BLaER1 (cell line): ENCODE results near the gene WAC.
"Not testable (repeated sequence)": the region's sequence is repeated elsewhere in the genome, so short reads cannot be mapped to it uniquely, and the experiment has no call there.

Experiments
- H3K27ac ChIP-seq: shearing (Covaris generic); formaldehyde crosslinking; 2 replicates; pipeline ENCODE4 v1.8.1; 2022
- H3K27me3 ChIP-seq: shearing (Covaris generic); formaldehyde crosslinking; 2 replicates; pipeline ENCODE4 v1.8.1; 2022
- H3K36me3 ChIP-seq: shearing (Covaris generic); formaldehyde crosslinking; 2 replicates; pipeline ENCODE4 v1.8.1; 2022
- H3K4me1 ChIP-seq: shearing (Covaris generic); formaldehyde crosslinking; 2 replicates; pipeline ENCODE4 v1.8.1; 2022
- H3K4me2 ChIP-seq: shearing (Covaris generic); formaldehyde crosslinking; 2 replicates; pipeline ENCODE4 v1.8.1; 2022
- H3K4me3 ChIP-seq: shearing (Covaris generic); formaldehyde crosslinking; 2 replicates; pipeline ENCODE4 v1.8.1; 2022
- H3K9ac ChIP-seq: shearing (Covaris generic); formaldehyde crosslinking; 2 replicates; pipeline ENCODE4 v1.8.1; 2022
- H3K9me3 ChIP-seq: shearing (Covaris generic); formaldehyde crosslinking; 2 replicates; pipeline ENCODE4 v1.8.1; 2022
- H4K20me1 ChIP-seq: shearing (Covaris generic); formaldehyde crosslinking; 2 replicates; pipeline ENCODE4 v1.8.1; 2022
- Cebpa-rat ChIP-seq: shearing (Covaris generic); IDR thresholded peaks from 2 replicates; pipeline ENCODE4 v1.8.1; 2022

Gene WAC, protein sequence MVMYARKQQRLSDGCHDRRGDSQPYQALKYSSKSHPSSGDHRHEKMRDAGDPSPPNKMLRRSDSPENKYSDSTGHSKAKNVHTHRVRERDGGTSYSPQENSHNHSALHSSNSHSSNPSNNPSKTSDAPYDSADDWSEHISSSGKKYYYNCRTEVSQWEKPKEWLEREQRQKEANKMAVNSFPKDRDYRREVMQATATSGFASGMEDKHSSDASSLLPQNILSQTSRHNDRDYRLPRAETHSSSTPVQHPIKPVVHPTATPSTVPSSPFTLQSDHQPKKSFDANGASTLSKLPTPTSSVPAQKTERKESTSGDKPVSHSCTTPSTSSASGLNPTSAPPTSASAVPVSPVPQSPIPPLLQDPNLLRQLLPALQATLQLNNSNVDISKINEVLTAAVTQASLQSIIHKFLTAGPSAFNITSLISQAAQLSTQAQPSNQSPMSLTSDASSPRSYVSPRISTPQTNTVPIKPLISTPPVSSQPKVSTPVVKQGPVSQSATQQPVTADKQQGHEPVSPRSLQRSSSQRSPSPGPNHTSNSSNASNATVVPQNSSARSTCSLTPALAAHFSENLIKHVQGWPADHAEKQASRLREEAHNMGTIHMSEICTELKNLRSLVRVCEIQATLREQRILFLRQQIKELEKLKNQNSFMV

DNA sequence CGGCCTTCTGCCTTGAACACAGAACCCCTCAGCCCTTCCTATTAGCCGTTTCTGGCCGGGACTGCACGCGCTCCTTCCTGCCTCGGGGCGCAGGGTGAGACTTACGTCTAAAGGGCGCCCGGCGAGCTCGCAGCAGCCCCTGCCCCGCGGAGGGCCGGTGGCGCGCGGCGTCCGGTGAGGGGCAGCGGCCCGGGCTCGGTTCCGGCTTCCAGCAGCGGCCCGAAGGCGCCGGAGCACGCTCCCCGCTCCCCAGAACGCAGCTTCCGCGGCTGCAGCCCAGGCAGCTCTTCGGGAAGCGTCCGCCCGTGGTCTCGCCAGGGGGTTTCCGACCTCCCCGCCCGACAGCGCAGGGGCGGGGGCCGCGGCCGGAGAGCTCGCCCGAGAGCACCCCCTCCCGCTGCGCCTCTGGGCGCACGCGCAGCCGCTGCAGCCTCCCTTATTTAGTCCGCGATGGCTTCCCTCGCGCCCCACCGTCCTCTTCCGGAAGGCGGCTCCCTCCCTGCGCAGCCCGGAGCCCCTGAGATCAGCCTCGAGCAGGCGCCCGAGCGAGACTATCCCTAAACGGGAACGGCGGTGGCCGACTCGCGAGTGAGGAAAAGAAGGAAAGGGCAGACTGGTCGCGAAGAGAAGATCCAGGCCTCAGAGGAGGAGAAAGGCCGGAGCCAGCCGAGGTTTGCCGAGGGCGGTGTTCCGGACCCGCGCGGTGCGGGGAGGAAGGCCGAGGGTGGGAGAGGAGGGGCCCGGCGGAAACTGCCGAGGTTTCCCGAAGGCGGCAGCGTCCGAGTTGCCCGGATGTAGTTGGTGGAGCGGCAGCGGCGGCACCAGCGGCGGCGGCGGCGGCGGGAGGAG lies at the start of gene WAC:
Gene WAC (plus strand): TSS at position 782 of the 849 bp plus-strand sequence. CDS start 462 bp downstream, outside the sequence.
- Histone ChIP-seq H3K27me3 (no peaks in the 10 kb centered on the region), H3K4me2 (peak within 1 kb of the TSS; percentile 86), H3K4me1 (peaks cover 42% of the 10 kb centered on the region), H3K9me3 (no peaks in the 10 kb centered on the region), H3K9ac (peak within 1 kb of the TSS; percentile 98), H3K36me3 (peaks cover 23% of the 10 kb centered on the region), H3K27ac (peak within 1 kb of the TSS; percentile 100), H4K20me1 (peaks cover 38% of the 10 kb centered on the region), H3K4me3 (peak within 1 kb of the TSS; percentile 94)
- TF ChIP-seq Cebpa-rat = no peak

DNA sequence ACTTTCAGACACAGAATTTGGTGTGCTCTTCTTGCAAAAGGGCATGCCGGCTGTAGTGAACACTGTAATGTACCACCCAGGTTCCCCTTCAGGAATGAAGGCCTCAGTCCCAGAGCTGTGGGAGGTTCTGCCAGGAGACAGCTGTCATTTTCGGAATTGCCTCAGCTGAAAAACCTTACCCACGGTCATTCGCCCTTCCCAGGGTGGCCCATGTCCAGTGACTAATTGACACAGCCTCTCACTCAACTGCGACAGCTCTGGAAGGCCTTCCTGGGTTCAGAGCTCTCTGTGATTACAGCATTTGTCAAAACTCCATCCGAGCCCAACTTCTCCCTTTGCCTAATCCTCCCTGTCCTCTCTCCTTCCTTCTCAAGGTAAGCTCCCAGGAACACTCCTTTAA lies 43.7 kb upstream of the WAC start:
- Histone ChIP-seq H3K4me1 (peaks cover 43% of the 10 kb centered on the region), H3K36me3 (no peaks in the 10 kb centered on the region), H3K4me2 (no peak overlapping the region), H4K20me1 (no peaks in the 10 kb centered on the region), H3K27ac (no peak overlapping the region), H3K9ac (no peak overlapping the region), H3K4me3 (no peak overlapping the region), H3K27me3 (no peaks in the 10 kb centered on the region; the same call in 1 of the 2 replicates), H3K9me3 (peaks cover 31% of the 10 kb centered on the region)
- TF ChIP-seq Cebpa-rat = no peak

DNA sequence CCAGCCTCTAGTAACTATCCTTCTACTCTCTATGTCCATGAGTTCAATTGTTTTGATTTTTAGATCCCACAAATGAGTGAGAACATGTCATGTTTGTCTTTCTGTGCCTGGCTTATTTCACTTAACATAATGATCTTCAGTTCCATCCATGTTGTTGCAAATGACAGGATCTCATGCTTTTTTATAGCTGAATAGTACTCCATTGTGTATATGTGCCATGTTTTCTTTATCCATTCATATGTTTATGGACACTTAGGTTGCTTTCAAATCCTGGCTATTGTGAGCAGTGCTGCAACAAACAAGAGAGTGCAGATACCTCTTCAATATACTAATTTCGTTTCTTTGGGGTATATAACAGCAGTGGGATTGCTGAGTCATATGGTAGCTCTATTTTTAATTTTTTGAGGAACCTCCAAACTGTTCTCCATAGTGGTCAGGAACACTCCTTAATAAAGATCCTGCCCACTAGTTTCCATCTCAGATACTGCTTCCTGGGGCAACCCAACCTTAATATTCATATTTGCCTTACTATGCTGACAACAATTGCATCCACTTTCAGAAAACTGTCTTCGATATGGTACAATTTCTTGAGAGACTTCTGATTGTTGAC lies 42.6 kb upstream of the WAC start:
- H3K27me3 ChIP-seq, H3K4me3 ChIP-seq: not testable (repeated sequence)

DNA sequence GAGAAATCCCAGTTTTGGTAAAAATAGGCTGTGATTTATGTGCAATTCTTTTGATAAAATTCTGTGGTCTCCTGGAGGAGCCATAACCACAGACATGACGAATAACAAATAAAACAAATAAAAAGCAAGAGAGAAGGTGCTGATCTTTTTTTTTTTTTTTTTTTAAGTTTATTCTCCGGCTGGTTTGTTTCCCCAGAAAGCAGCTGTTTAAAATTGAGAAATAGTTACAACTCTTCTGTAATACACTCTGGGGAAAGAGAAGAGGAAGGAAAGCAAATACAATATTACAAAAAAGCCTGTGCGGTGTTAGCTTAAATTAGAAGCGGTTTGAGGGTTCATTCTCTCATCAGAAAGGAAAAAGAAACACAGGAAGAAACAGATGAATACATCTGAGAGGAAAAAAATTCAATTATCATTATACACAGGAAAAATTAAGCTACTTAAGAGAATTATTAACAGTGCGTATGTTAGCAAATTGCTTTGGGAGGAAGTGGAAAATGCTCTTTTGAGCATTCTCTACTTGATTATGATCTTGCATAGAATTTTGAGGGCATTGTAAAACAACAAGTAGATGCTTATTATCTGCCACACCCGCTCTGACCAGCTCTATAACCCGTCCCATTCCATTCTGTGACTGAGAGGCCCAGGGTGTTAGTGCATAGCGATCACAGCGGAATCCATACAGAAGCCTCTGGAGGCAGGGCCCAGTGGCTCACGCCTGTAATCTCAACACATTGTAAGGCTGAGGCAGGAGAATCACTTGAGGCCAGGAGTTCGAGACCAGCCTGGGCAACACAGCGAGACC lies 40.6 kb upstream of the WAC start:
- no peaks in the 10 kb centered on the region for H4K20me1 ChIP-seq
- peaks cover 20% of the 10 kb centered on the region for H3K9me3 ChIP-seq
- H3K36me3 ChIP-seq = no peaks in the 10 kb centered on the region
- peak; percentile 83; the same call in 1 of the 2 replicates for TF ChIP-seq Cebpa-rat
- H3K9ac ChIP-seq = peak overlapping the region; percentile 68; the same call in 1 of the 2 replicates
- H3K4me1 ChIP-seq = peaks cover 53% of the 10 kb centered on the region
- no peaks in the 10 kb centered on the region for H3K27me3 ChIP-seq
- H3K4me2 ChIP-seq = peak overlapping the region; percentile 83
- H3K4me3 ChIP-seq = peak overlapping the region; percentile 13; the same call in 1 of the 2 replicates
- peak overlapping the region; percentile 86 for H3K27ac ChIP-seq

More for the DNA sequence above, 42.6 kb upstream of the WAC start:
- peaks cover 55% of the 10 kb centered on the region for H3K4me1 ChIP-seq
- H3K9ac ChIP-seq, H3K27ac ChIP-seq, H4K20me1 ChIP-seq, H3K36me3 ChIP-seq: not testable (repeated sequence)
- H3K9me3 ChIP-seq = peaks cover 31% of the 10 kb centered on the region
- peak overlapping the region; percentile 83 for H3K4me2 ChIP-seq

DNA sequence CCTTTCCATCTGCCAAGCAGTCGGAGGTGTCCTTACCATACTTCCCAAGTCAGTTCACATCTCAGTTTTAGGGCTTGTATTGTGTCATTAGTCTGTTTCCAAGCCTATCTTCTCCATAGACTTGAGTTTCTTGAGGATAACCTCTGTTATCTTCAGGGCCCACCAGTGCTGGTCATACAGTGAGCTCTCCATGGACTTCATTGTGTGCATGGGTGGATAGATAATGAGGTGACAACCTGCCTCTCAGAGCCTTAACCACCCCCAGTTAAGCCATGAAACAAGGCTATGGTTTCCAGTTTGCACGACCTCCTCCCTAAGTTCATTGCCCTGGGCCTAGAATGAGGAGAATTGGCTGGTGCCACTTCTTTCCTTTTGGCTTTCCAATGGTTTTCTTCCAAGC lies 38.5 kb upstream of the WAC start:
- Histone ChIP-seq H3K4me3 (no peak overlapping the region), H3K9ac (no peak overlapping the region), H3K27ac (no peak overlapping the region; the same call in 1 of the 2 replicates), H3K27me3 (no peaks in the 10 kb centered on the region), H3K4me1 (peaks cover 52% of the 10 kb centered on the region), H3K9me3 (peaks cover 2% of the 10 kb centered on the region; the same call in 1 of the 2 replicates), H3K4me2 (0 out of 2 replicates have a peak overlapping the region, but pooled peaks have one; percentile 2), H3K36me3 (no peaks in the 10 kb centered on the region), H4K20me1 (no peaks in the 10 kb centered on the region)
- no peak for TF ChIP-seq Cebpa-rat

DNA sequence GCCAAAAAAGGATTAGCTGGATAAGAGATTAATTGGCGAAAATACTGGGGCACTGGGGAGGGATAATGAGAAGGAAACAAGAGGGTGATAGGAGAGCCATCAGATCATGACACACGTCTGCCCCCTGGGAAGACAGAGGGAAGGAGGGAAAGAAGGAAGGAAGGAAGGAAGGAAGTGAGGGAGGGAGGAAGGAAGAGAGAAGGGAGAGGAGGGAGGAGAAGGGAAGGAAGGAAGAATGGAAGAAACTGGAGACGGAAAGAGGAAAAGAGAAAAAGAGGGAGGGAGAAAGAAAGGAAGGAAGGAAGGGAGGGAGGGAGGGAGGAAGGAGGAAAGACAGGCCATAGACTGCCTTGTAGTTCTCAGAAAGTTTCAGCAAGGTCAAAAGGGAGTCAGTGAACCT lies 37.8 kb upstream of the WAC start:
- no peaks in the 10 kb centered on the region for H3K27me3 ChIP-seq
- no peaks in the 10 kb centered on the region for H3K36me3 ChIP-seq
- H3K4me3 ChIP-seq = no peak overlapping the region
- H3K9ac ChIP-seq = no peak overlapping the region
- TF ChIP-seq Cebpa-rat = no peak
- peaks cover 52% of the 10 kb centered on the region for H3K4me1 ChIP-seq
- H3K9me3 ChIP-seq = no peaks in the 10 kb centered on the region
- H3K4me2 ChIP-seq = peak overlapping the region; percentile 2; the same call in 1 of the 2 replicates
- no peaks in the 10 kb centered on the region for H4K20me1 ChIP-seq
- no peak overlapping the region; the same call in 1 of the 2 replicates for H3K27ac ChIP-seq

DNA sequence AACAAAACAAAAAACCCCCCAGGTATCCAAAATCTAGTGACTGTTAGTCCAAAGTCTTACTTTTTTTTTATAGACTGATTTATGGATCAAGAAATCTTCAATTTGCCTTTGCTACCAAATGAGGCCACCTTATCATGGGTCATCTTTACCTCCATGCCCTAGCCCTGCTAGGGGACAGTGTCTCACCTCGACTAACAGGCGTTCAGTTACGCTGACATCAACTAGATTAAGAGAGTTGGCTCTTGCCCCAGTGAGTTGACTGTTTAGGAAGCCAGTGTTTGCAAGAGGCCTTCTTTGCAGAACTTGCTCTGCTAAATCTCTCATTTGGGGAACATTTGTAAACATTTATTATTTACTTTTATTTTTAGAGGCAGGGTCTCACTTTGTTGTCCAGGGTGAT lies 36.9 kb upstream of the WAC start:
- H3K9me3 ChIP-seq = no peaks in the 10 kb centered on the region
- no peak overlapping the region for H3K4me3 ChIP-seq
- no peaks in the 10 kb centered on the region for H3K27me3 ChIP-seq
- peaks cover 43% of the 10 kb centered on the region for H3K4me1 ChIP-seq
- no peak overlapping the region for H3K27ac ChIP-seq
- TF ChIP-seq Cebpa-rat = no peak
- H3K36me3 ChIP-seq = no peaks in the 10 kb centered on the region
- no peak overlapping the region for H3K4me2 ChIP-seq
- H3K9ac ChIP-seq = no peak overlapping the region
- H4K20me1 ChIP-seq = no peaks in the 10 kb centered on the region

DNA sequence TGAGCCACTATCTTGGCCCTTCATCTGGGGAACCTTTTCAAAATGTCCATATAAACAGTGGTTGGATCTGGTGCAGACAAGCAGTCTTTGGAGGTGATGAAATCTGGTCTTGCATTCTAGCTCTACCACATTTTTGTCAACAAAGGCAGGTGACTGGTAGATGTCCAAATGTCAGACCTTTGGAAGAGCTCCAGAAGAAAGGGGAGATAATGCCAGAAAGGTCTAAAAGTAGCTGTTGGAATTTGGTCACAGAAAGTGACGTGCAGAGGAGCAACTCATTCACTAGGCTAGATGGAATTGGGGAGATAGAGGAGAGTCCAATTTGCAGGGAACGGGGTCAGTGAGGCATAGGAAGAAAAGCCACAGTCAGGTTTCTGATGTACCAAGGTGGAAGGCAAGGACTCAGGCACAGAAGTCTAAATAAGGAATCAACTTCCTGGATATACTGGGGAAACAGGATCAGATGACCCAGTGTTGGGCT lies 36.4 kb upstream of the WAC start:
- Histone ChIP-seq H3K4me2 (no peak overlapping the region), H3K27me3 (no peaks in the 10 kb centered on the region), H3K4me1 (peaks cover 38% of the 10 kb centered on the region), H4K20me1 (no peaks in the 10 kb centered on the region), H3K9me3 (no peaks in the 10 kb centered on the region), H3K36me3 (no peaks in the 10 kb centered on the region), H3K27ac (no peak overlapping the region), H3K9ac (no peak overlapping the region), H3K4me3 (no peak overlapping the region)
- no peak for TF ChIP-seq Cebpa-rat
